Endothelial cell of umbilical vein (primary cell): ENCODE results near the gene NSG2. TPM values are rescaled to one million over a fixed set of nuclear protein-coding genes. Genes with fewer than 3 reads are reported as not detected.

Experiments used
- BruUV-seq: library from RNA; stranded (reverse); fragments of 400-500 nt; replicated peaks from 2 replicates; lab custom pipeline; 2021; lab: Mats Ljungman, UMichigan
- CTCF ChIA-PET: fragments of 300-600, 350-600 bp; sonication (Branson Sonifier 250); formaldehyde crosslinking; loops from one replicate; lab custom pipeline; 2021; ENCODE audit warnings: antibody characterized with exemption, inconsistent platforms; lab: Charles Lee
- POLR2A ChIA-PET: fragments of 300-600, 350-600 bp; sonication (Branson Sonifier 250); formaldehyde crosslinking; loops from one replicate; lab custom pipeline; 2021; ENCODE audit warnings: antibody characterized with exemption, inconsistent platforms; lab: Charles Lee
- DNase-seq: peaks from one replicate; pipeline ENCODE4 v3.0.0-alpha.2; 2011; ENCODE audit warnings: low read depth, low spot score
- FAIRE-seq: peaks from 2 replicates; lab custom pipeline; 2011; peaks lifted over from hg19 to GRCh38; lab: Jason Lieb, UNC
- H2AFZ ChIP-seq: 2 replicates; pipeline ENCODE4 v1.6.0; 2012; ENCODE audit warnings: low read depth, low read length, control low read depth, inconsistent platforms
- H3K27ac ChIP-seq: 2 replicates; pipeline ENCODE4 v1.5.1; 2011; ENCODE audit warnings: low read depth, mild to moderate bottlenecking, control low read depth, low read length, moderate library complexity; ENCODE audit not compliant: insufficient read depth
- H3K27me3 ChIP-seq, 2 experiments: 2 replicates each; pipeline versions ENCODE4 v1.6.0 to v1.6.1; 2011; ENCODE audit warnings: low read length in 2 of 2, mixed read lengths in 1 of 2; ENCODE audit not compliant: control insufficient read depth in 2 of 2, insufficient read depth in 2 of 2
- H3K36me3 ChIP-seq, 2 experiments: 2 replicates in 1 of 2; 3 replicates in 1 of 2; pipeline ENCODE4 v1.5.1; 2011; ENCODE audit warnings: low read length in 2 of 2, mild to moderate bottlenecking in 1 of 2, moderate library complexity in 1 of 2; ENCODE audit not compliant: control insufficient read depth in 2 of 2, insufficient read depth in 2 of 2; ENCODE audit errors: extremely low read depth in 1 of 2
- H3K4me1 ChIP-seq: 3 replicates; pipeline ENCODE4 v1.5.1; 2011; ENCODE audit warnings: mild to moderate bottlenecking, low read length; ENCODE audit not compliant: control insufficient read depth, insufficient read depth; ENCODE audit errors: extremely low read depth
- H3K4me2 ChIP-seq: 2 replicates; pipeline ENCODE4 v1.6.1; 2011; ENCODE audit warnings: low read length, control low read depth, mixed read lengths; ENCODE audit not compliant: insufficient read depth
- H3K4me3 ChIP-seq, 3 experiments: fragments of 200-600 bp in 1 of 3; sonication (generic), shearing (Covaris generic) in 1 of 3; replicated peaks in 1 of 3; 2 replicates each; pipeline ENCODE4 v1.5.1; 2011 to 2016; ENCODE audit warnings: control low read depth in 3 of 3, low read length in 3 of 3, mild to moderate bottlenecking in 2 of 3, inconsistent platforms in 1 of 3, low read depth in 1 of 3, moderate library complexity in 1 of 3; ENCODE audit not compliant: insufficient read depth in 1 of 3
- H3K79me2 ChIP-seq: 2 replicates; pipeline ENCODE4 v1.6.0; 2012; ENCODE audit warnings: low read length, inconsistent platforms; ENCODE audit not compliant: control insufficient read depth, insufficient read depth
- H3K9ac ChIP-seq: replicated peaks from 2 replicates; pipeline ENCODE3; 2011; ENCODE audit warnings: low read length, control low read depth; ENCODE audit not compliant: insufficient read depth; ENCODE audit errors: extremely low read depth
- H3K9me1 ChIP-seq: replicated peaks from 3 replicates; pipeline ENCODE4 v1.6.0; 2011; ENCODE audit warnings: mild to moderate bottlenecking, low read length; ENCODE audit not compliant: control insufficient read depth, insufficient read depth; ENCODE audit errors: extremely low read depth
- H3K9me3 ChIP-seq: replicated peaks from 2 replicates; pipeline ENCODE4 v1.5.1; 2012; ENCODE audit warnings: low read length, inconsistent platforms; ENCODE audit not compliant: control insufficient read depth, insufficient read depth
- H4K20me1 ChIP-seq: replicated peaks from 2 replicates; pipeline ENCODE3; 2011; ENCODE audit warnings: mild to moderate bottlenecking, low read length; ENCODE audit not compliant: control insufficient read depth, insufficient read depth; ENCODE audit errors: extremely low read depth
- CTCF ChIP-seq, 2 donors: IDR thresholded peaks; 1 replicate in 1 of 2; 2 replicates in 1 of 2; pipeline ENCODE4 v1.5.1; 2011; ENCODE audit warnings: low read length in 2 of 2, mild to moderate bottlenecking in 2 of 2, moderate library complexity in 2 of 2, control low read depth in 1 of 2, inconsistent platforms in 1 of 2, low read depth in 1 of 2; ENCODE audit not compliant: insufficient read depth in 1 of 2; ENCODE audit errors: extremely low read depth in 1 of 2
- EZH2 ChIP-seq: IDR thresholded peaks from 2 replicates; pipeline ENCODE4 v1.6.1; 2012; ENCODE audit warnings: borderline replicate concordance, low read depth, mild to moderate bottlenecking, moderate library complexity, low read length, inconsistent platforms; ENCODE audit not compliant: severe bottlenecking
- FOS ChIP-seq: IDR thresholded peaks from 2 replicates; pipeline ENCODE4 v1.6.1; 2011; ENCODE audit warnings: mild to moderate bottlenecking, low read length, moderate library complexity, borderline replicate concordance; ENCODE audit not compliant: insufficient read depth
- GATA2 ChIP-seq: IDR thresholded peaks from 2 replicates; pipeline ENCODE4 v1.7.0; 2011; ENCODE audit warnings: low read depth, mild to moderate bottlenecking, moderate library complexity, mixed read lengths, low read length; ENCODE audit not compliant: insufficient read length, insufficient read depth
- JUN ChIP-seq: IDR thresholded peaks from 2 replicates; pipeline ENCODE4 v1.6.1; 2011; ENCODE audit warnings: borderline replicate concordance, low read depth; ENCODE audit not compliant: insufficient read length, insufficient read depth
- MAX ChIP-seq: IDR thresholded peaks from 2 replicates; pipeline ENCODE4 v1.6.1; 2011; ENCODE audit not compliant: insufficient read depth, insufficient read length
- MYC ChIP-seq: IDR thresholded peaks from one replicate; pipeline ENCODE4 v1.6.1; 2011; ENCODE audit warnings: mild to moderate bottlenecking, low read depth, low read length
- POLR2A ChIP-seq: IDR thresholded peaks from 2 replicates; pipeline ENCODE4 v1.6.1; 2012; ENCODE audit warnings: low read depth, mild to moderate bottlenecking, control low read depth, low read length
- POLR2AphosphoS5 ChIP-seq: IDR thresholded peaks from 2 replicates; pipeline ENCODE4 v1.6.1; 2012; ENCODE audit warnings: low read depth, mild to moderate bottlenecking, control low read depth, low read length, moderate library complexity; ENCODE audit not compliant: insufficient read depth
- dilution Hi-C: fragments of 300-500 bp; cut with MboI; formaldehyde crosslinking; loops from one replicate; pipeline ENCODE4 v1.15.0; 2019; ENCODE audit warnings: low sequenced_read_pairs; ENCODE audit not compliant: extremely low pct_ligation_motif_present
- intact Hi-C: fragments of 100-400 bp; cut with micrococcal nuclease; formaldehyde crosslinking; loops from one replicate; pipeline ENCODE4 v1.10.0; 2022
- polyA plus RNA-seq, 4 experiments: library from polyadenylated mRNA; depleted of rRNA in 3 of 4; stranded (reverse) in 3 of 4; unstranded in 1 of 4; fragments of >200 nt; gene quantifications; 2 replicates each; pipeline versions ENCODE4 v1.2.1 to v1.2.3, GENCODE V29; 2011 to 2012; ENCODE audit warnings: missing spikeins in 1 of 4
- total RNA-seq: library from RNA; stranded (reverse); gene quantifications from 2 replicates; pipeline ENCODE4 v1.2.3, GENCODE V29; 2021

The NSG2 gene
- total and polyA plus RNA-seq, 2 donors (not counting 3 experiments of a cell fraction or from before 2014, with no cell fraction given) = not detected

GRCh38 chr5:174090129-174090528, 44.6 kb downstream of the NSG2 start:
- POLR2A ChIA-PET = no interaction called here
- Histone ChIP-seq H2AFZ (no peak overlapping the region), H3K4me2 (no peak overlapping the region), H3K9ac (no peak overlapping the region), H3K4me3 (no peak overlapping the region), H3K9me3 (peaks cover 2% of the 10 kb centered on the region), H3K79me2 (no peaks in the 10 kb centered on the region), H3K9me1 (no peaks in the 10 kb centered on the region), H3K36me3 (no peaks in the 10 kb centered on the region), H3K27me3 (no peaks in the 10 kb centered on the region), H4K20me1 (no peaks in the 10 kb centered on the region), H3K4me1 (no peaks in the 10 kb centered on the region), H3K27ac (no peak overlapping the region)
- CTCF ChIA-PET = no interaction called here
- intact Hi-C loops = no loop called here
- no peak for FAIRE-seq
- BruUV-seq = no TSS peak
- no peak for DNase-seq
- TF ChIP-seq FOS (no peak), GATA2 (no peak), POLR2A (no peak), MYC (no peak), EZH2 (no peak), JUN (no peak), CTCF (IDR thresholded peaks at IDR 0.05; ENCODE audit: extremely low read depth in 1 of 2, insufficient read depth in 1 of 2, low read depth in 1 of 2, low read length in 2 of 2) (no peak), MAX (no peak), POLR2AphosphoS5 (no peak)
- dilution Hi-C loops = no loop called here
